Activated gamma-delta T cell (primary cell): ENCODE results near the gene VASP.

Experiments
- DNase-seq: peaks from one replicate; lab custom pipeline; 2025; lab: John Stamatoyannopoulos, UW

Gene VASP

GRCh38 chr19:45514376-45515051, 7.2 kb downstream of the VASP start:
- DNase-seq: no peak

GRCh38 chr19:45515081-45515624, 7.9 kb downstream of the VASP start:
- no peak for DNase-seq

- no peak for DNase-seq
These were observed 8.6 kb downstream of the VASP start for GRCh38 chr19:45515807-45516401.

- DNase-seq: no peak
These were observed 10.0 kb downstream of the VASP start for GRCh38 chr19:45517238-45517637.

GRCh38 chr19:45517641-45518468, 10.6 kb downstream of the VASP start:
- DNase-seq: no peak

GRCh38 chr19:45518469-45518826, 11.2 kb downstream of the VASP start:
- DNase-seq: no peak

GRCh38 chr19:45522010-45522941, 15.0 kb downstream of the VASP start:
- no peak for DNase-seq

GRCh38 chr19:45523642-45524256, 16.5 kb downstream of the VASP start:
- DNase-seq: no peak

- no peak for DNase-seq
These were observed 17.4 kb downstream of the VASP start for GRCh38 chr19:45524575-45525129.

- no peak for DNase-seq
These were observed 18.9 kb downstream of the VASP start for GRCh38 chr19:45526143-45526542.

- no peak for DNase-seq
These were observed 19.7 kb downstream of the VASP start for GRCh38 chr19:45526971-45527370.

- no peak for DNase-seq
These were observed 20.5 kb downstream of the VASP start for GRCh38 chr19:45527731-45528130.

GRCh38 chr19:45528149-45528743, 21.0 kb downstream of the VASP start:
- no peak for DNase-seq

GRCh38 chr19:45528744-45529419, 21.6 kb downstream of the VASP start:
- DNase-seq: no peak

- no peak for DNase-seq
These were observed 22.1 kb downstream of the VASP start for GRCh38 chr19:45529420-45529785.

GRCh38 chr19:45531349-45531748, 24.1 kb downstream of the VASP start:
- no peak for DNase-seq

- no peak for DNase-seq
These were observed 32.2 kb downstream of the VASP start for GRCh38 chr19:45539459-45539858.

- no peak for DNase-seq
These were observed 35.0 kb downstream of the VASP start for GRCh38 chr19:45542234-45542668.

GRCh38 chr19:45547211-45547770, 40.0 kb downstream of the VASP start:
- no peak for DNase-seq
